B cell (primary cell): ENCODE measurements around the gene KCNJ14.

ENCODE experiments used
- EZH2 ChIP-seq: IDR thresholded peaks from 2 replicates; pipeline ENCODE4 v1.6.1; 2012; ENCODE audit warnings: borderline replicate concordance, low read depth, mild to moderate bottlenecking, moderate library complexity, low read length; ENCODE audit not compliant: insufficient read depth, poor library complexity, severe bottlenecking
- TF ChIP-seq, protein P1 (sequence below): fragments of 200-600 bp; IDR thresholded peaks from one replicate; pipeline ENCODE4 v1.8.0; 2022; ENCODE audit warnings: antibody characterized with exemption, mild to moderate bottlenecking

- TF ChIP-seq, protein P1, sequence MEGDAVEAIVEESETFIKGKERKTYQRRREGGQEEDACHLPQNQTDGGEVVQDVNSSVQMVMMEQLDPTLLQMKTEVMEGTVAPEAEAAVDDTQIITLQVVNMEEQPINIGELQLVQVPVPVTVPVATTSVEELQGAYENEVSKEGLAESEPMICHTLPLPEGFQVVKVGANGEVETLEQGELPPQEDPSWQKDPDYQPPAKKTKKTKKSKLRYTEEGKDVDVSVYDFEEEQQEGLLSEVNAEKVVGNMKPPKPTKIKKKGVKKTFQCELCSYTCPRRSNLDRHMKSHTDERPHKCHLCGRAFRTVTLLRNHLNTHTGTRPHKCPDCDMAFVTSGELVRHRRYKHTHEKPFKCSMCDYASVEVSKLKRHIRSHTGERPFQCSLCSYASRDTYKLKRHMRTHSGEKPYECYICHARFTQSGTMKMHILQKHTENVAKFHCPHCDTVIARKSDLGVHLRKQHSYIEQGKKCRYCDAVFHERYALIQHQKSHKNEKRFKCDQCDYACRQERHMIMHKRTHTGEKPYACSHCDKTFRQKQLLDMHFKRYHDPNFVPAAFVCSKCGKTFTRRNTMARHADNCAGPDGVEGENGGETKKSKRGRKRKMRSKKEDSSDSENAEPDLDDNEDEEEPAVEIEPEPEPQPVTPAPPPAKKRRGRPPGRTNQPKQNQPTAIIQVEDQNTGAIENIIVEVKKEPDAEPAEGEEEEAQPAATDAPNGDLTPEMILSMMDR, result no peak
- TF ChIP-seq EZH2, result no peak
Measured at GRCh38 chr19:48513289-48514122, 58.1 kb downstream of the KCNJ14 start.
